SK-N-SH (cell line): ENCODE data around the gene RXYLT1. TPM values are rescaled to one million over a fixed set of nuclear protein-coding genes. Genes with fewer than 3 reads are reported as not detected.
A peak's percentile ranks its signal among the peaks of the same experiment; 100 is the strongest.

Experiments
- CTCF ChIA-PET: fragments of 300-600, 350-600 bp; formaldehyde crosslinking; extraction: SDS; loops from one replicate; lab custom pipeline; 2021; lab: Yijun Ruan, JAX
- POLR2A ChIA-PET: fragments of 350-600 bp; sonication (Branson Sonifier 250); formaldehyde crosslinking; extraction: SDS; loops from one replicate; lab custom pipeline; 2020; ENCODE audit warnings: antibody characterized with exemption, inconsistent platforms; lab: Yijun Ruan, JAX
- DNase-seq: peaks from one replicate; pipeline ENCODE4 v3.0.0; 2012
- H2AFZ ChIP-seq: fragments of 200-600 bp; sonication (generic); 2 replicates; pipeline ENCODE4 v1.8.1; 2016; ENCODE audit warnings: antibody characterized with exemption, mild to moderate bottlenecking, low read depth
- H3F3A ChIP-seq: fragments of 200-600 bp; sonication (generic); replicated peaks from 2 replicates; pipeline ENCODE3; 2016; ENCODE audit warnings: antibody characterized with exemption, mild to moderate bottlenecking; ENCODE audit not compliant: insufficient read depth
- H3K27ac ChIP-seq, 2 experiments: fragments of 200-500 bp in 1 of 2; fragments of 200-600 bp in 1 of 2; sonication (Bioruptor generic) in 1 of 2; sonication (generic), shearing (Covaris generic) in 1 of 2; 2 replicates each; pipeline versions ENCODE4 v1.5.1 to v1.6.1; 2014 to 2016; ENCODE audit warnings: low read depth in 2 of 2, inconsistent platforms in 1 of 2, low read length in 1 of 2, mild to moderate bottlenecking in 1 of 2, mixed read lengths in 1 of 2
- H3K27me3 ChIP-seq: fragments of 200-600 bp; sonication (generic), shearing (Covaris generic); 2 replicates; pipeline ENCODE4 v1.6.1; 2016; ENCODE audit warnings: mixed run types; ENCODE audit not compliant: insufficient read depth
- H3K36me3 ChIP-seq, 2 experiments: fragments of 200-500 bp in 1 of 2; fragments of 200-600 bp in 1 of 2; sonication (Bioruptor generic) in 1 of 2; sonication (generic) in 1 of 2; replicated peaks in 1 of 2; 2 replicates each; pipeline versions ENCODE3 to v1.5.1; 2014 to 2016; ENCODE audit warnings: low read length in 1 of 2, mild to moderate bottlenecking in 1 of 2; ENCODE audit not compliant: insufficient read depth in 2 of 2, control insufficient read depth in 1 of 2
- H3K4me1 ChIP-seq, 2 experiments: fragments of 200-500 bp in 1 of 2; fragments of 200-600 bp in 1 of 2; sonication (Bioruptor generic) in 1 of 2; sonication (generic), shearing (Covaris generic) in 1 of 2; 2 replicates each; pipeline versions ENCODE4 v1.5.1 to v1.6.1; 2014 to 2016; ENCODE audit warnings: low read depth in 1 of 2, low read length in 1 of 2, mixed run types in 1 of 2; ENCODE audit not compliant: insufficient read depth in 2 of 2, control insufficient read depth in 1 of 2
- H3K4me2 ChIP-seq: fragments of 200-600 bp; sonication (generic), shearing (Covaris generic); 2 replicates; pipeline ENCODE4 v1.6.1; 2017; ENCODE audit warnings: mixed run types
- H3K4me3 ChIP-seq, 2 experiments: fragments of 200-500 bp in 1 of 2; fragments of 200-600 bp in 1 of 2; sonication (Bioruptor generic) in 1 of 2; sonication (generic), shearing (Covaris generic) in 1 of 2; 2 replicates each; pipeline versions ENCODE4 v1.5.1 to v1.8.1; 2014 to 2016; ENCODE audit warnings: low read depth in 2 of 2, inconsistent platforms in 1 of 2, low read length in 1 of 2, mild to moderate bottlenecking in 1 of 2, mixed read lengths in 1 of 2, moderate library complexity in 1 of 2
- H3K79me2 ChIP-seq: fragments of 200-600 bp; sonication (generic); 2 replicates; pipeline ENCODE4 v1.8.1; 2017; ENCODE audit warnings: mild to moderate bottlenecking; ENCODE audit not compliant: insufficient read depth
- H3K9ac ChIP-seq: fragments of 200-600 bp; sonication (generic); 2 replicates; pipeline ENCODE4 v1.6.1; 2017; ENCODE audit warnings: mixed run types
- H3K9me2 ChIP-seq: fragments of 200-600 bp; sonication (generic); 2 replicates; pipeline ENCODE4 v1.6.1; 2017; ENCODE audit warnings: mixed run types
- H3K9me3 ChIP-seq: fragments of 200-600 bp; sonication (generic); 2 replicates; pipeline ENCODE4 v1.6.1; 2017; ENCODE audit warnings: mixed run types, mild to moderate bottlenecking, moderate library complexity
- H4K20me1 ChIP-seq: fragments of 200-600 bp; sonication (generic); 2 replicates; pipeline ENCODE4 v1.6.1; 2017; ENCODE audit warnings: mild to moderate bottlenecking, mixed run types; ENCODE audit not compliant: insufficient read depth
- EP300 ChIP-seq, 2 experiments: IDR thresholded peaks; 2 replicates each; pipeline versions ENCODE4 v1.4.0 to v1.6.1; 2012; ENCODE audit warnings: borderline replicate concordance in 1 of 2, low read depth in 1 of 2, low read length in 1 of 2
- FOSL2 ChIP-seq: IDR thresholded peaks from 2 replicates; pipeline ENCODE4 v1.4.0; 2012; ENCODE audit warnings: low read depth, mild to moderate bottlenecking, moderate library complexity, borderline replicate concordance
- FOXJ3 ChIP-seq: sonication (generic); formaldehyde crosslinking; IDR thresholded peaks from 2 replicates; pipeline ENCODE4 v1.5.1; 2020; ENCODE audit warnings: mild to moderate bottlenecking, missing genetic modification reagents
- GATA2 ChIP-seq: sonication (generic); formaldehyde crosslinking; IDR thresholded peaks from 2 replicates; pipeline ENCODE4 v1.5.0; 2020; ENCODE audit warnings: mild to moderate bottlenecking, missing genetic modification reagents
- IRF3 ChIP-seq: fragments of 150-350 bp; IDR thresholded peaks from 2 replicates; pipeline ENCODE4 v1.6.1; 2016; ENCODE audit warnings: mild to moderate bottlenecking, low read depth, low read length
- NFIC ChIP-seq: IDR thresholded peaks from 2 replicates; pipeline ENCODE4 v1.4.0; 2012; ENCODE audit warnings: borderline replicate concordance
- NRF1 ChIP-seq: IDR thresholded peaks from 2 replicates; pipeline ENCODE4 v1.6.1; 2012; ENCODE audit warnings: low read depth, mild to moderate bottlenecking, low read length
- POLR2AphosphoS5 ChIP-seq: IDR thresholded peaks from 2 replicates; pipeline ENCODE4 v1.6.1; 2012; ENCODE audit warnings: low read depth, low read length
- RCOR1 ChIP-seq: fragments of 150-350 bp; IDR thresholded peaks from 2 replicates; pipeline ENCODE4 v1.6.1; 2017; ENCODE audit warnings: antibody characterized with exemption, low read length
- RFX5 ChIP-seq: IDR thresholded peaks from 2 replicates; pipeline ENCODE4 v1.6.1; 2012; ENCODE audit warnings: mild to moderate bottlenecking, improper control_type of control experiment, low read length
- TAF1 ChIP-seq: IDR thresholded peaks from 2 replicates; pipeline ENCODE4 v1.6.1; 2012; ENCODE audit warnings: low read depth, mild to moderate bottlenecking, low read length, moderate library complexity, borderline replicate concordance
- TCF12 ChIP-seq: IDR thresholded peaks from 2 replicates; pipeline ENCODE4 v1.4.0; 2012
- WGBS: methylation state at CpG from one replicate; pipeline ENCODE4 v1.1.6; 2017; ENCODE audit warnings: low lambda C conversion rate; 5-methylcytosine and 5-hydroxymethylcytosine counted together
- polyA plus RNA-seq, 3 experiments: library from polyadenylated mRNA; depleted of rRNA; stranded (reverse); fragments of >200 nt; gene quantifications; 2 replicates each; pipeline ENCODE4 v1.2.3, GENCODE V29; 2012
- TF ChIP-seq, protein P1 (sequence below): IDR thresholded peaks from 2 replicates; pipeline ENCODE4 v1.4.0; 2012; ENCODE audit warnings: low read depth, borderline replicate concordance
- TF ChIP-seq, protein P2 (sequence below): fragments of 200-600 bp; sonication (generic); IDR thresholded peaks from 2 replicates; pipeline ENCODE4 v1.6.1; 2017; ENCODE audit warnings: antibody characterized with exemption, mild to moderate bottlenecking, moderate library complexity
- TF ChIP-seq, protein P3 (sequence below): IDR thresholded peaks from 2 replicates; pipeline ENCODE4 v1.4.0; 2012; ENCODE audit warnings: low read depth, borderline replicate concordance
- TF ChIP-seq, protein P4 (sequence below): fragments of 150-350 bp; IDR thresholded peaks from 2 replicates; pipeline ENCODE4 v1.6.1; 2017; ENCODE audit warnings: antibody characterized with exemption, low read length, low read depth, borderline replicate concordance
- TF ChIP-seq, protein P5 (sequence below): IDR thresholded peaks from 2 replicates; pipeline ENCODE4 v1.4.0; 2012; ENCODE audit warnings: low read depth

RXYLT1 gene
- polyA plus RNA-seq, 1 of the 3 experiments (the other 2 are of a cell fraction): 10.7 TPM

DNA sequence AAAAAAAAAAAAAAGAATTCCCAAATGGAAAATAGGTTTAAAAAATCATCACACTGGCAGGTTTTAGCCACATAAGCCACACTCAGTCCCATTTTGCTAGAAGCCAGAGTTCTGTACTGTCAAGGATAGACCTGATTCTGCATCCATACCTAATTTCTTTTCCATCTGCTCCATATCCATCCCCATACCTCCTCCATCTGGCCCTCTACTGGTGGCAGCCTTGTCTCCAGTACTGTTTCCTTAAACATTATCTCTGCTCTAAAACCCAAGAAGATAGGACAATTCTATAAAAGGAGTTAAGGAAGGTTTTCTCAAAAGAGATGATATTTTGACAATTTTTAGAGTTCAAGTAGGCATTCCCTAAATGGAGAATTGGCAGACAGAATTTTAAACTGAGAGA lies 26.0 kb upstream of the RXYLT1 start:
- DNase-seq: no peak
- Histone ChIP-seq H3K36me3 (no peaks in the 10 kb centered on the region), H3K27me3 (0 out of 2 replicates have a peak, but pooled peaks cover 5% of the 10 kb centered on the region), H3K4me2 (no peak overlapping the region), H3K9ac (no peak overlapping the region), H3K4me3 (no peak overlapping the region), H3K9me2 (no peaks in the 10 kb centered on the region), H3K79me2 (no peaks in the 10 kb centered on the region), H3K27ac (no peak overlapping the region), H3K4me1 (no peaks in the 10 kb centered on the region), H3K9me3 (no peaks in the 10 kb centered on the region), H3F3A (no peaks in the 10 kb centered on the region), H4K20me1 (no peaks in the 10 kb centered on the region), H2AFZ (no peak overlapping the region)
- ChIA-PET POLR2A (no interaction called here), CTCF (no interaction called here)
- TF ChIP-seq, protein P1, sequence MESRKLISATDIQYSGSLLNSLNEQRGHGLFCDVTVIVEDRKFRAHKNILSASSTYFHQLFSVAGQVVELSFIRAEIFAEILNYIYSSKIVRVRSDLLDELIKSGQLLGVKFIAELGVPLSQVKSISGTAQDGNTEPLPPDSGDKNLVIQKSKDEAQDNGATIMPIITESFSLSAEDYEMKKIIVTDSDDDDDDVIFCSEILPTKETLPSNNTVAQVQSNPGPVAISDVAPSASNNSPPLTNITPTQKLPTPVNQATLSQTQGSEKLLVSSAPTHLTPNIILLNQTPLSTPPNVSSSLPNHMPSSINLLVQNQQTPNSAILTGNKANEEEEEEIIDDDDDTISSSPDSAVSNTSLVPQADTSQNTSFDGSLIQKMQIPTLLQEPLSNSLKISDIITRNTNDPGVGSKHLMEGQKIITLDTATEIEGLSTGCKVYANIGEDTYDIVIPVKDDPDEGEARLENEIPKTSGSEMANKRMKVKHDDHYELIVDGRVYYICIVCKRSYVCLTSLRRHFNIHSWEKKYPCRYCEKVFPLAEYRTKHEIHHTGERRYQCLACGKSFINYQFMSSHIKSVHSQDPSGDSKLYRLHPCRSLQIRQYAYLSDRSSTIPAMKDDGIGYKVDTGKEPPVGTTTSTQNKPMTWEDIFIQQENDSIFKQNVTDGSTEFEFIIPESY: no peak
- TF ChIP-seq POLR2AphosphoS5 (no peak), FOXJ3 (CRISPR knock-in tag) (no peak), EP300 (IDR thresholded peaks at IDR 0.05; ENCODE audit: borderline replicate concordance in 1 of 2, low read depth in 1 of 2, low read length in 1 of 2) (no peak), FOSL2 (no peak)
- TF ChIP-seq, protein P2, sequence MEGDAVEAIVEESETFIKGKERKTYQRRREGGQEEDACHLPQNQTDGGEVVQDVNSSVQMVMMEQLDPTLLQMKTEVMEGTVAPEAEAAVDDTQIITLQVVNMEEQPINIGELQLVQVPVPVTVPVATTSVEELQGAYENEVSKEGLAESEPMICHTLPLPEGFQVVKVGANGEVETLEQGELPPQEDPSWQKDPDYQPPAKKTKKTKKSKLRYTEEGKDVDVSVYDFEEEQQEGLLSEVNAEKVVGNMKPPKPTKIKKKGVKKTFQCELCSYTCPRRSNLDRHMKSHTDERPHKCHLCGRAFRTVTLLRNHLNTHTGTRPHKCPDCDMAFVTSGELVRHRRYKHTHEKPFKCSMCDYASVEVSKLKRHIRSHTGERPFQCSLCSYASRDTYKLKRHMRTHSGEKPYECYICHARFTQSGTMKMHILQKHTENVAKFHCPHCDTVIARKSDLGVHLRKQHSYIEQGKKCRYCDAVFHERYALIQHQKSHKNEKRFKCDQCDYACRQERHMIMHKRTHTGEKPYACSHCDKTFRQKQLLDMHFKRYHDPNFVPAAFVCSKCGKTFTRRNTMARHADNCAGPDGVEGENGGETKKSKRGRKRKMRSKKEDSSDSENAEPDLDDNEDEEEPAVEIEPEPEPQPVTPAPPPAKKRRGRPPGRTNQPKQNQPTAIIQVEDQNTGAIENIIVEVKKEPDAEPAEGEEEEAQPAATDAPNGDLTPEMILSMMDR: peak; percentile 31; the same call in 1 of the 2 replicates

DNA sequence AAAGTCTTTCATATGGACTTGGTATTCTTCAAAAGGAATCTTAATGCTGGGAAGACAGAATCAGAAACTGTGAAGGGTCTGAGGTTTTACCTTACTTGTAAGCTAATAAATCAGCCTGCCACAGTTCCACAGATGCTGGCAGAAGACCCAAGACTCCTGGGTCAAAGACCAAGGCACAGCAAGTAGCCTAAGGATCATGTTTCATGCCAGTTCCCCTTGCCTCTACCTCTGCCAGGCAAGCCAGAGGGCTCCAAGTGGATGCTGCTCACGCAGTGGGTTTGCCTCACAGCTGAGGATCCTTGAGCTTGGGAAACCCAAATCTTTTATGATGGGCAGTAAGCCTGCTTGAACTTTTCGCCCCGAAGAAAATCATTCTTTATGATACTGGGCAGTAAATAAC lies 15.2 kb upstream of the RXYLT1 start:
- H3K9ac ChIP-seq: no peak overlapping the region
- H3K36me3 ChIP-seq: no peaks in the 10 kb centered on the region
- no peaks in the 10 kb centered on the region for H3K9me3 ChIP-seq
- no peak overlapping the region for H2AFZ ChIP-seq
- H3K4me1 ChIP-seq: no peaks in the 10 kb centered on the region
- no peaks in the 10 kb centered on the region; the same call in 1 of the 2 replicates for H3K27me3 ChIP-seq
- no peak overlapping the region for H3K4me3 ChIP-seq
- ChIA-PET POLR2A (no interaction called here), CTCF (interaction anchor here (1.1 kb wide), 1 partner anchor 9 kb away, joined by 3 read pairs; no protein-coding TSS in a partner anchor)
- H3K4me2 ChIP-seq: no peak overlapping the region
- H3K27ac ChIP-seq: no peak overlapping the region
- H4K20me1 ChIP-seq: no peaks in the 10 kb centered on the region
- no peaks in the 10 kb centered on the region for H3F3A ChIP-seq
- no peaks in the 10 kb centered on the region for H3K9me2 ChIP-seq
- DNase-seq: no peak
- H3K79me2 ChIP-seq: no peaks in the 10 kb centered on the region
- 48% methylated on average over 3 of the region's 3 CpGs for WGBS
- no peak for TF ChIP-seq TCF12
- no peak for TF ChIP-seq NFIC
- TF ChIP-seq, protein P3, sequence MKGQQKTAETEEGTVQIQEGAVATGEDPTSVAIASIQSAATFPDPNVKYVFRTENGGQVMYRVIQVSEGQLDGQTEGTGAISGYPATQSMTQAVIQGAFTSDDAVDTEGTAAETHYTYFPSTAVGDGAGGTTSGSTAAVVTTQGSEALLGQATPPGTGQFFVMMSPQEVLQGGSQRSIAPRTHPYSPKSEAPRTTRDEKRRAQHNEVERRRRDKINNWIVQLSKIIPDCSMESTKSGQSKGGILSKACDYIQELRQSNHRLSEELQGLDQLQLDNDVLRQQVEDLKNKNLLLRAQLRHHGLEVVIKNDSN: no peak
- TF ChIP-seq, protein P1: no peak
- TF ChIP-seq POLR2AphosphoS5: no peak
- TF ChIP-seq RFX5: no peak
- TF ChIP-seq GATA2 (CRISPR knock-in tag): no peak
- no peak for TF ChIP-seq NRF1
- TF ChIP-seq, protein P4, sequence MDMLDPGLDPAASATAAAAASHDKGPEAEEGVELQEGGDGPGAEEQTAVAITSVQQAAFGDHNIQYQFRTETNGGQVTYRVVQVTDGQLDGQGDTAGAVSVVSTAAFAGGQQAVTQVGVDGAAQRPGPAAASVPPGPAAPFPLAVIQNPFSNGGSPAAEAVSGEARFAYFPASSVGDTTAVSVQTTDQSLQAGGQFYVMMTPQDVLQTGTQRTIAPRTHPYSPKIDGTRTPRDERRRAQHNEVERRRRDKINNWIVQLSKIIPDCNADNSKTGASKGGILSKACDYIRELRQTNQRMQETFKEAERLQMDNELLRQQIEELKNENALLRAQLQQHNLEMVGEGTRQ: no peak
- TF ChIP-seq IRF3: no peak
- no peak for TF ChIP-seq TAF1
- TF ChIP-seq, protein P5, sequence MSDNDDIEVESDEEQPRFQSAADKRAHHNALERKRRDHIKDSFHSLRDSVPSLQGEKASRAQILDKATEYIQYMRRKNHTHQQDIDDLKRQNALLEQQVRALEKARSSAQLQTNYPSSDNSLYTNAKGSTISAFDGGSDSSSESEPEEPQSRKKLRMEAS: no peak
- TF ChIP-seq RCOR1: no peak
